ENCODE data around the gene CASTOR1.

The CASTOR1 gene

GRCh38 chr22:30244066-30244465 lies 45.2 kb downstream of the CASTOR1 start:
- DNase-seq: no peak

DNA sequence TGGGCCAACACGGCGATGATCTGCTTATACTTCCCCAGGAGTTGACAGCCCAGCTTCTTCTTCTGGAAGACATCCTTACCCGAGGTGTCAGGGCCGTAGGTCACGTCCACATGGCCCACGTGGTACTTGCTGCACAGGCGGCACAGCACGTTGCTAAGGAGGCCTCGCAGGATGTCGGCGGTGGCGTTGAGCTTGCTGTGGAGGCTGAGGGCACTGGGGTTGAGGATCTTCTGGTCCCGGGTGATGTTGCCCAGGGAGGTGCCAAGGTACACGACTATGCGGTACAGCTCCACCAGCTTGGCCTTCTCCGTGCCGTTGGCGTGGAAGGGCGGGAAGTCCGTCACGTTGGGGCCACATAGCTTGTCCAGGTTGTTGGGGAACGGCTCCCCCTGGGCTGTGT lies 45.6 kb downstream of the CASTOR1 start:
- no peak for DNase-seq

- DNase-seq: no peak
Observed at GRCh38 chr22:30241576-30242371, 47.5 kb downstream of the CASTOR1 start.

DNA sequence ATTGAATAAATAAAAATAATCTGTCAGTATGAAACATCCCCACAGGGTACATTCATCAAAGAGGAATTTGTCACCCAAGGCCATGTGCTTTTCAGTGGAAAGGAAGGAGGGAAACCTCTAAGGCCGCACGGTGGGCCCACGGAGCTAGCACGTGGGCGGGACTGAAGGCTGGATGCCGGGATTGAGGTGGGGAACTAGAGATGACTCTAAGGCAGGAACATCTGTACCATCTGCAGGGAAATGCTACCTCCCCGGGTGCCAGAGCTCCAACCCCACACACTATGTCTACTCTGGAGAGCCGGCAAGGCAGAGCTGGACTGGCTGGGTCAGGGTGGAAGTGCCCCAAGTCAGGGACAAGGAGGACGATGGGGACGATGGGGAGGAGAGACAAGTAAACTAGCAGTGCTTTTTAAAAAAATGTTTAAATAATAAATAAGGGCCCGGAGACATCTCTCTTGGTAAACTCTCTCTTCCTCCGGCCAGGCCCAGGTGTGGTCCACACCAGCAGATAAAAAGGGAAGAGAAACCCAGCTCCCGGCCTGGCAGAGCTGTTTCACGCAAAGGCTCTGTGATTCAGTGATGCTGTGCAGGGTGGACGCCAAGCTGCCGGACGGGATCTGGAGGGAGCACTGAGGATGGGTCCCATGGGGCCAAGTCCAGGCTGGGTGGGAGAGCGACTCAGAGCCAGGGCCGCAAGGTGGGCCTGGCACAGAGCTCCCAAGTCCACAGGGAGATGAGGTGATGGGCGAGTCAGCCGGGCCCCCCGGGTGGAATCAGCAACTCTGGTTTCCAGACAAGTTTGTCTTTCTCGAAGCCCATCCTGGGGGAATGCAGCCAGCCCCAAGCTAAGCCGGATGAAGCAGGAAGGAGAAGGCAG lies 48.5 kb downstream of the CASTOR1 start:
- DNase-seq: no peak

DNA sequence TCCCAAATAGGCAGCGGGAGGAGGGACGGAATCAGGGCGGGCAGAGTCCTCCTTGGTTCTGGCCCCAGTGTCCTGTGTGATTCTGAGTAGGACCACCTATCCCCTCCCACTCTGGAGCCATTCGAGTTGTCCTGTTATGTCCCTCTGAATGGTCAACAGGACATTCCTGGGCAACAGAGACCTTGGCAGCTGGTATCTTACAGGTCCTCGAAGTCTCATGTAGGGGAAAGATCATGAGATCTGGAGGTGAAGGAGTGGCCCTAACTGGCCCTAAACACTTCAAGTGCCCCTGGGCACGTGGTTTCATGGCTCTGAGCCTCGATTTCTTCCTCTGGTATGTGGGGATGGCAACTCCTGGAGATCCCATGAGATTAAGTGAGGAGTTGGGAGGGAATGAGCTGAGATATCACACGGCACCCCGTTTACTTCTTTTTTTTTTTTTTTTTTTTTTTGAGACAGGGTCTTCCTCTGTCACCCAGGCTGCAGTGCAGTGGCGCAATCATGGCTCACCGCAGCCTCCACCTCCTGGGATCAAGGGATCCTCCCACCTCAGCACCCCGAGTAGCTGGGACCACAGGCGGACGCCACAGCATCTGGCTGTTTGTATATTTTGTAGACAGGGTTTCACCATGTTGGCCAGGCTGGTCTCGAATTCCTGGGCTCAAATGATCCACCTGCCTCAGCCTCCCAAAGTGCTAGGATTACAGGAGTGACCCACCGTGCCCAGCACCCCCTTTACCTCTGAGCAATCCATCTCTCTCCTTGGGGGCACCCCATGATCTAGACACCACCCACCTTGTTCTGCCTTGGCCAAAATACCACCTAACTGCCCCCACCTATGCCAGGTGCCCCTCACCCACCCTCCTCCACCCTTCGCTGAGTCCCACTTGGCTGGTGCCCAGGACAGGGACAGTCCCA lies 49.6 kb downstream of the CASTOR1 start:
- no peak for DNase-seq

DNA sequence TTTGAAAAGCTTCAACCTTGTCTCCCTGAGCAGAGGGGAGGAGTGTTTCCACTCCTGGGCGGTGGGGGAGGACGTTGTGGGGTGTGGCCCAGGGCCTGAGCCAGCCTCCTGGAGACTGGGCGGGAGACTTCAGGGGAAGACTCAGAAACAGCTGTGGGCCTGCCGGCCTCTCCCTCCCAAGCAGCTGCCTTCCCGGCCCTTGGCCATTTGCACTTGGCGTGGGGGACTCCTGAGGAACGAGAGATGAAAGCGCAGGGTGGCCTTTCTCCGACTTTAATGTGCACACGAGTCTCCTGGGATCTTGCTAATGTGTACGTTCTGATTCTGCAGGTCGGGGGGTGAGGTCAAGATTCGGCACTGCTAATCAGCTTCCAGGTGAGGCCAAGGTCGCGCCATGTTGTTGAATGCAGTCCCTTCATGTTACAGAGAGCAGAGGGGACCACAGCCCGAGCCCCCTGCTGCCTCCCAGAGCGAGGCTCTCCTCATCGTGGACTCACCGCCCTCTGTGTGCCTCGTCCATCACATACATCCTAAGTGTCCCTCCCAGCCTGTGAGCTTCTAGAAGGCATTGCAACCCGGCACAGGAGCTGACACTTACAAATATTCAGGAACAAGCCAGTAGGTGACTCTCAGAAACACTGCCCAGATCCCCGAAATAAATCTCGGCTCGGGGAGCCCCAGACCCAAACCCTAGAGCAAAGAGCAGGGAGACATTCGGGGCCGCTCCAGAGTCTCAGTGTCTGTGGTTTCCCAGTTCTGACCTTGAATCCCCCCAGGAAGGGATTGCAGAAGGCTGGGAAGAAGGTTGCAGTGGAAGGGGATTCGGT lies 50.4 kb downstream of the CASTOR1 start:
- no peak for DNase-seq

DNA sequence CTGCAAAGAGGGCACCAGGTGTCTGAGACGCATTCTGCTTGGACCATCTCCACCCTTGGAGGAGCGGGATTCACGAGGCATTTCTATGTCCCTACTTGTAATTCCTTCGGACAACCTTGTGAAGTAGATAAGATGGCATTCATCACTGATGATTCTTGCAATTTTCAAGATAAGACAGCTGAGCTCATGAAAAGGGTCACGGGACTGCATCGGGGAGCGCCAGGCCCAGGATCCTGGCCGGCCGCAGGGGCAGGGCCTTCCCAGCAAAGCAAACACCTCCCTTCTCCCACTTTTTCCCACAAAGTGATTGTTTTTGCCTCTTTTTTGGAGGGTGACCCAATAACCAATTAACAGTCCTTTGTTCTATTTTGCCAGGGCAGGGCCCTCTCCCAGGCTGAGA lies 51.2 kb downstream of the CASTOR1 start:
- no peak for DNase-seq

GRCh38 chr22:30236875-30237274 lies 52.4 kb downstream of the CASTOR1 start:
- DNase-seq: no peak

- peak; percentile 76 for DNase-seq
Observed at GRCh38 chr22:30235687-30236170, 53.6 kb downstream of the CASTOR1 start.

Data from T1000 (cell line).